Nephron (organoid): Measurements from ENCODE around the gene SLAMF9.

Source experiments
- H3K27ac Mint-ChIP-seq, 3 experiments: 2 replicates each; pipeline ENCODE4 v1.8.0; 2020; ENCODE audit warnings: mixed read lengths in 3 of 3, mild to moderate bottlenecking in 2 of 3, moderate library complexity in 1 of 3
- H3K27me3 Mint-ChIP-seq: 2 replicates; pipeline ENCODE4 v1.8.0; 2021; ENCODE audit warnings: low read depth, mild to moderate bottlenecking, moderate library complexity, mixed read lengths
- H3K36me3 Mint-ChIP-seq: 2 replicates; pipeline ENCODE4 v1.8.0; 2020; ENCODE audit warnings: low read depth, mixed read lengths
- H3K4me1 Mint-ChIP-seq: 2 replicates; pipeline ENCODE4 v1.8.0; 2020; ENCODE audit warnings: mixed read lengths
- H3K4me3 Mint-ChIP-seq, 3 experiments: 2 replicates each; pipeline ENCODE4 v1.8.0; 2020; ENCODE audit warnings: mild to moderate bottlenecking in 3 of 3, mixed read lengths in 3 of 3, moderate library complexity in 2 of 3
- H3K9me3 Mint-ChIP-seq: 2 replicates; pipeline ENCODE4 v1.8.0; 2020; ENCODE audit warnings: mixed read lengths
- CTCF ChIP-seq, 3 experiments: fragments of 200-600 bp; sonication (generic); IDR thresholded peaks; one replicate each; pipeline ENCODE4 v1.5.0; 2021; ENCODE audit warnings: antibody characterized with exemption in 3 of 3; ENCODE audit not compliant: unreplicated experiment in 3 of 3

The SLAMF9 gene

GRCh38 chr1:159929155-159930051 is 24.6 kb downstream of the SLAMF9 start:
- Mint-ChIP-seq H3K27me3 (no peaks in the 10 kb centered on the region), H3K4me1 (peaks cover 27% of the 10 kb centered on the region), H3K4me3 (peak overlapping the region in 1 of 3 experiments; percentile 59), H3K27ac (peak overlapping the region in 1 of 3 experiments; percentile 2), H3K36me3 (peaks cover 34% of the 10 kb centered on the region), H3K9me3 (no peaks in the 10 kb centered on the region)
- TF ChIP-seq CTCF (IDR thresholded peaks at IDR 0.05; ENCODE audit: unreplicated experiment in 3 of 3) = no peak

- Mint-ChIP-seq H3K36me3 (peaks cover 29% of the 10 kb centered on the region), H3K4me1 (peaks cover 34% of the 10 kb centered on the region)
Measured at GRCh38 chr1:159928491-159929050, 25.5 kb downstream of the SLAMF9 start.

GRCh38 chr1:159927849-159928431 is 26.1 kb downstream of the SLAMF9 start:
- Mint-ChIP-seq H3K36me3 (peaks cover 25% of the 10 kb centered on the region), H3K27me3 (no peaks in the 10 kb centered on the region), H3K4me3 (no peak overlapping the region), H3K9me3 (no peaks in the 10 kb centered on the region), H3K27ac (no peak overlapping the region), H3K4me1 (peaks cover 37% of the 10 kb centered on the region)
- no peak for TF ChIP-seq CTCF (IDR thresholded peaks at IDR 0.05; ENCODE audit: unreplicated experiment in 3 of 3)

More at GRCh38 chr1:159928491-159929050, 25.5 kb downstream of the SLAMF9 start:
- H3K27ac Mint-ChIP-seq = no peak overlapping the region
- H3K27me3 Mint-ChIP-seq = no peaks in the 10 kb centered on the region
- H3K9me3 Mint-ChIP-seq = no peaks in the 10 kb centered on the region
- no peak overlapping the region for H3K4me3 Mint-ChIP-seq
- no peak for TF ChIP-seq CTCF (IDR thresholded peaks at IDR 0.05; ENCODE audit: unreplicated experiment in 3 of 3)

GRCh38 chr1:159927211-159927848 is 26.7 kb downstream of the SLAMF9 start:
- no peaks in the 10 kb centered on the region for H3K27me3 Mint-ChIP-seq
- peak overlapping the region; percentile 97 for H3K4me3 Mint-ChIP-seq
- TF ChIP-seq CTCF (IDR thresholded peaks at IDR 0.05; ENCODE audit: unreplicated experiment in 3 of 3) = no peak
- H3K4me1 Mint-ChIP-seq = peaks cover 38% of the 10 kb centered on the region
- no peak overlapping the region for H3K27ac Mint-ChIP-seq
- no peaks in the 10 kb centered on the region for H3K9me3 Mint-ChIP-seq
- peaks cover 22% of the 10 kb centered on the region for H3K36me3 Mint-ChIP-seq

- H3K27me3 Mint-ChIP-seq = no peaks in the 10 kb centered on the region
- peaks cover 14% of the 10 kb centered on the region for H3K36me3 Mint-ChIP-seq
- no peak for TF ChIP-seq CTCF (IDR thresholded peaks at IDR 0.05; ENCODE audit: unreplicated experiment in 3 of 3)
Measured at GRCh38 chr1:159925719-159926078, 28.3 kb downstream of the SLAMF9 start.

More at GRCh38 chr1:159925719-159926078, 28.3 kb downstream of the SLAMF9 start:
- Mint-ChIP-seq H3K4me3 (peak overlapping the region; percentile 97), H3K4me1 (peaks cover 53% of the 10 kb centered on the region), H3K27ac (peak overlapping the region; percentile 88 to 93 (median 92)), H3K9me3 (no peaks in the 10 kb centered on the region)
